Measurements from ENCODE around the gene CA10. TPM values are rescaled to one million over a fixed set of nuclear protein-coding genes. Genes with fewer than 3 reads are reported as not detected.

Gene CA10
- total RNA-seq, 1 experiment from 2014 or later = not detected

DNA sequence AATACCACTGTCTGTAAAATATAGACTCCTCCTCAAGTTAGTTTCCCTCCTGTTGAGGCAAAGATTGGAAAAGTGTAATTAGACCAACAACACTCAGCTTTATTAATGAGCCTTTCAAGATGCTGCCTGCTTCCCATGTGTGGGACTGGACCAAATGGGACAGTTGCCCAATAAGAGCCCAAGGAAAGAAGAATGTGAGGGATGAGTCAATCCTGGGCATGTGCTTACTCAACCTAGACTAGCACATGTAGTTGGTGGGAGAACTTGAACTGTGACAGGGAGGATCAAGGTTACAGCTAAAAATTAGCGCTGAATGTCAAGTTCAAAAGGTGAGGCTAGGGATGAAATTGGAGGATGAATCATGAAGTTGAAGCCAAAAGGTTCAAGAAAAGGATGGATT, 435.5 kb downstream of the CA10 start:
- H3K4me3 ChIP-seq = no peak overlapping the region
- CTCF ChIA-PET = no interaction called here
- no peaks in the 10 kb centered on the region for H3K79me2 ChIP-seq (ENCODE audit: low read depth)
- no peaks in the 10 kb centered on the region for H4K20me1 ChIP-seq (ENCODE audit: insufficient read depth)
- no peak for TF ChIP-seq EZH2 (IDR thresholded peaks at IDR 0.05; ENCODE audit: low read depth)
- TF ChIP-seq, protein P1, sequence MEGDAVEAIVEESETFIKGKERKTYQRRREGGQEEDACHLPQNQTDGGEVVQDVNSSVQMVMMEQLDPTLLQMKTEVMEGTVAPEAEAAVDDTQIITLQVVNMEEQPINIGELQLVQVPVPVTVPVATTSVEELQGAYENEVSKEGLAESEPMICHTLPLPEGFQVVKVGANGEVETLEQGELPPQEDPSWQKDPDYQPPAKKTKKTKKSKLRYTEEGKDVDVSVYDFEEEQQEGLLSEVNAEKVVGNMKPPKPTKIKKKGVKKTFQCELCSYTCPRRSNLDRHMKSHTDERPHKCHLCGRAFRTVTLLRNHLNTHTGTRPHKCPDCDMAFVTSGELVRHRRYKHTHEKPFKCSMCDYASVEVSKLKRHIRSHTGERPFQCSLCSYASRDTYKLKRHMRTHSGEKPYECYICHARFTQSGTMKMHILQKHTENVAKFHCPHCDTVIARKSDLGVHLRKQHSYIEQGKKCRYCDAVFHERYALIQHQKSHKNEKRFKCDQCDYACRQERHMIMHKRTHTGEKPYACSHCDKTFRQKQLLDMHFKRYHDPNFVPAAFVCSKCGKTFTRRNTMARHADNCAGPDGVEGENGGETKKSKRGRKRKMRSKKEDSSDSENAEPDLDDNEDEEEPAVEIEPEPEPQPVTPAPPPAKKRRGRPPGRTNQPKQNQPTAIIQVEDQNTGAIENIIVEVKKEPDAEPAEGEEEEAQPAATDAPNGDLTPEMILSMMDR (conservative IDR thresholded peaks at IDR 0.05) = no peak
- no peak overlapping the region for H3K4me2 ChIP-seq
- H3K9me3 ChIP-seq (ENCODE audit: insufficient read depth, low read depth) = no peaks in the 10 kb centered on the region
- BruUV-seq (replicated peaks) = no TSS peak
- no peaks in the 10 kb centered on the region for H3K4me1 ChIP-seq (replicated peaks; ENCODE audit: insufficient read depth)
- H2AFZ ChIP-seq = no peak overlapping the region
- intact Hi-C loops (cut with micrococcal nuclease; ENCODE audit: unreplicated experiment) = no loop called here
- POLR2A ChIA-PET (ENCODE audit: unreplicated experiment) = no interaction called here
- H3K27ac ChIP-seq = no peak overlapping the region
- no peaks in the 10 kb centered on the region for H3K9me2 ChIP-seq (ENCODE audit: insufficient read depth)
- H3K36me3 ChIP-seq (ENCODE audit: low read depth) = no peaks in the 10 kb centered on the region
- no peak for DNase-seq
- peaks cover 4% of the 10 kb centered on the region; the same call in 1 of the 2 replicates for H3K27me3 ChIP-seq (ENCODE audit: insufficient read depth, low read depth)
- H3F3A ChIP-seq (ENCODE audit: insufficient read depth, low read depth) = no peaks in the 10 kb centered on the region

DNA sequence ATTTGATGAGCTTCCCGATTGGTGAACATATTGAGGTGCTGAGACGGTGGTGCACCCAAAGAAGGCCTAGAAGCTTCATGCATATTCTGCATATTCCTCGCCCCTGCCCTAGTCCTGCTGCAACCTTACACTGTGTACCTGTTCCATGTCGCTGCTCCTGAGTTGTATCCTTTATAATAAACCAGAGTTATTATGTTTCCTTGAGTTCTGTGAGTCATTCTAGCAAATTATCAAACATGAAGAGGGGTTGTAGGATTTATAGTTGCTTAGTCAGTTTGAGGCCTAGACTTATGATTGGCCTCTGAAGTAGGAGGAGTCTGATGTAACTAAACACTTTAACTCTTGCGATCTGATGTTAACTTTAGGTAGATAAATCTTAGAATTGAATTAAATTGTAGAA, 436.8 kb downstream of the CA10 start:
- no peak overlapping the region for H2AFZ ChIP-seq
- H3K4me1 ChIP-seq (replicated peaks; ENCODE audit: insufficient read depth) = no peaks in the 10 kb centered on the region
- DNase-seq = no peak
- intact Hi-C loops (cut with micrococcal nuclease; ENCODE audit: unreplicated experiment) = no loop called here
- no peaks in the 10 kb centered on the region for H3F3A ChIP-seq (ENCODE audit: insufficient read depth, low read depth)
- H3K27ac ChIP-seq = no peak overlapping the region
- H3K4me2 ChIP-seq = no peak overlapping the region
- no peaks in the 10 kb centered on the region for H3K36me3 ChIP-seq (ENCODE audit: low read depth)
- no peaks in the 10 kb centered on the region for H3K79me2 ChIP-seq (ENCODE audit: low read depth)
- H4K20me1 ChIP-seq (ENCODE audit: insufficient read depth) = no peaks in the 10 kb centered on the region
- H3K9me2 ChIP-seq (ENCODE audit: insufficient read depth) = no peaks in the 10 kb centered on the region
- no peak for TF ChIP-seq EZH2 (IDR thresholded peaks at IDR 0.05; ENCODE audit: low read depth)
- TF ChIP-seq, protein P1 (conservative IDR thresholded peaks at IDR 0.05) = no peak
- H3K9me3 ChIP-seq (ENCODE audit: insufficient read depth, low read depth) = no peaks in the 10 kb centered on the region
- ChIA-PET CTCF (no interaction called here), POLR2A (ENCODE audit: unreplicated experiment) (no interaction called here)
- no TSS peak for BruUV-seq (replicated peaks)
- H3K4me3 ChIP-seq = no peak overlapping the region
- peaks cover 3% of the 10 kb centered on the region; the same call in 1 of the 2 replicates for H3K27me3 ChIP-seq (ENCODE audit: insufficient read depth, low read depth)

GRCh38 chr17:51720439-51720838, 438.1 kb downstream of the CA10 start:
- intact Hi-C loops (cut with micrococcal nuclease; ENCODE audit: unreplicated experiment) = no loop called here
- H3K36me3 ChIP-seq (ENCODE audit: low read depth) = no peaks in the 10 kb centered on the region
- H3K79me2 ChIP-seq (ENCODE audit: low read depth) = no peaks in the 10 kb centered on the region
- ChIA-PET CTCF (no interaction called here), POLR2A (ENCODE audit: unreplicated experiment) (no interaction called here)
- no peaks in the 10 kb centered on the region for H3K4me1 ChIP-seq (replicated peaks; ENCODE audit: insufficient read depth)
- H3K27me3 ChIP-seq (ENCODE audit: insufficient read depth, low read depth) = no peaks in the 10 kb centered on the region
- no peak overlapping the region for H3K27ac ChIP-seq
- no peaks in the 10 kb centered on the region for H3K9me3 ChIP-seq (ENCODE audit: insufficient read depth, low read depth)
- no peaks in the 10 kb centered on the region for H4K20me1 ChIP-seq (ENCODE audit: insufficient read depth)
- H3K4me3 ChIP-seq = no peak overlapping the region
- no peak overlapping the region for H3K4me2 ChIP-seq
- no peak for DNase-seq
- no peak overlapping the region for H2AFZ ChIP-seq
- no TSS peak for BruUV-seq (replicated peaks)
- TF ChIP-seq EZH2 (IDR thresholded peaks at IDR 0.05; ENCODE audit: low read depth) = no peak
- TF ChIP-seq, protein P1 (conservative IDR thresholded peaks at IDR 0.05) = no peak
- H3K9me2 ChIP-seq (ENCODE audit: insufficient read depth) = no peaks in the 10 kb centered on the region
- no peaks in the 10 kb centered on the region for H3F3A ChIP-seq (ENCODE audit: insufficient read depth, low read depth)

Measured in PC-9 (cell line).